Dedifferentiated amniotic fluid mesenchymal stem cell (primary cell): ENCODE measurements around the gene CCDC9B.

ENCODE experiments used
- DNase-seq: peaks from one replicate; pipeline ENCODE4 v3.0.0-alpha.2; 2016; ENCODE audit errors: extremely low spot score

Gene CCDC9B

DNA sequence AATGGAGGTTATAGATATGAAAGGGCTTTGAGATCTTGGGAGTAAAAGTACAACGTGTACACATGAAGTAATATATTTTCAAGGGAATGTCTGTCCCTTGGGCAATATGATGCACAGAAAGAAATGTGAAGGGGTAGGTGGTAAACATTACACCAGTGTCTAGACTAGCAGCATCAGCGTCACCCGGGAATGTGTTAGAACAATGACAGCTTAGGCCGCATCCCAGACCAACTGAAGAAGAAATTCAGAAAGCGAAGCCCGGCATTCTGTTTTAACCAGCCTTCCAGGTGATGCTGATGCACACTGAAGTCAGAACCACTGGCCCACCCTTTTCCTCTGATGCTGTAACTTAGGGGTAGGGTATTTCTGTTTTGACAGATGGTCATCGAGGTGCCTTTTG lies 10.9 kb downstream of the CCDC9B start:
- DNase-seq: no peak

DNA sequence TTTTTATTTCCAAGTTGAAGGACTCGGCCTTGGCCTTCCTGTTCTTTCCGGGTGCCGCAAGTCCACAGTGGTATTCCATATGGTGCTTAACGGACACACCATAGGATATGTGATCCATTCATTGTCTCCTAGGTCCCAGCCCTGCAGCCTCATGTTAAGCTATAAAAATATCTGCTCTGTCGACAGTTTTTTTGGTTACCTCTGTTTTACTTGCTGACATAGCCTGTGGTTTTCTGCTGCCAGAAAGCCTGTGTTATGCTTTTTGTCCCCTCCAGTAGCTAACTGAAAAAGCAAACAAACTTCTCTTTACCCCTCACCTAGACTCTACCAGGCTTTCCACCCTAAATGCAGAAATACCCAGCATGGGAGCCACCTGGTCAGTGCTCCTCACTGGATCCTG lies 12.0 kb downstream of the CCDC9B start:
- no peak for DNase-seq

DNA sequence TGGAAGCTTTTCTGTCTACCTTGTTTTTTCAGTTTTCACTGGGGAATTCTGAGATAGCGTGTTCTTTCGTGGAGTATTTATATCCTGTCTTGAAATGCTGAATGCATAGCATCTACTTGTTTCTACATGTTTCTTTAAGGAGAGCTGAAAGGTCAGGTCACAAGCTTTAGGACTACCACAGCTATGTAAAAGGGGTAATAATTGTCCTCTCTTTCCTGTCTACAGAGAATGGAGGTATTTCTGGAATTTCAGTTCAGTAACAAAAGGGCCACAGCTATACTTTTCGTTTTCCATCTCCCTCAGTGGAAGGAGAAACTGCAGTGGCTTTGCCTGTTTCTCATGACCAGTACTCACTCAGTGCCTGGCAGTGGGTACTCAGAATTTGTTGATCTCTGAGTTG lies 12.6 kb downstream of the CCDC9B start:
- DNase-seq: peak; percentile 22

DNA sequence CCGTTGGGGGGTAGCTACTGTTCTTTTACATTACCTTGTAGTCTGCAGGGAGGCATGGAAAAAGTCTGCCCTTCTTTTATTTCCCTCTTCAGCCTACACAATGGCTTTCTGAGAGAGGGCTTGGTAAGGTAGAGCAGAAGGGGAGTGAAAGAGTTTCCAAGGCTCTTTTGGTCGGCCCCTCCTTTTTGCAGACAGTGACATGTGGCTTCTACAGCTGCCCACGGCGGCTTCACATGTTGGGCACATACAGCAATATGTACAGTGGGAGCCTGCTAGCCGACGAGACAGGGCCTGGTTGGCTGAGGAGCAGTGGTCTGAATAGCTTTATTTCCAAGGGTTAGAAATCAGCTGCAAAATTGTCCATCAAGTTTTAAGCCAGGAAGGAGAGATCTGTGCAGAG lies 13.3 kb downstream of the CCDC9B start:
- no peak for DNase-seq

DNA sequence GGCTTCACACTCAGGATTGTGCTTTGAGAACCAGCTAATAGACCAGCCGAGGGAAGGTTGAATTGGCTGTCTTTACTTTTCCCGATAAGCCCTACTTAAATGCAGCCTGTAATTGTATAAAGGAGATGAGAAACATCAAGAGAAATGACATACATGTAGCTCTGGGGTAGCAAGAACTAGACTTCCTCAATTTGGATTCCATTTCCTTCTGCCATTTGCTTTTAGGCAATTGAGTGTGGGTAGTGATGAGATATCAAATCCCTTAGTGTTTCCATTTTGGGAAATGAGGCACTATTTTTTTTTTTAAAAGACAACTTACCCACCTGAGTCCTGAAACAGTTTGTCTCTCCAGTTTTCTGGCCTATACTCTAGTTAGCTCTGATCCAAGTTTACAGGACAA lies 15.0 kb downstream of the CCDC9B start:
- DNase-seq: no peak

DNA sequence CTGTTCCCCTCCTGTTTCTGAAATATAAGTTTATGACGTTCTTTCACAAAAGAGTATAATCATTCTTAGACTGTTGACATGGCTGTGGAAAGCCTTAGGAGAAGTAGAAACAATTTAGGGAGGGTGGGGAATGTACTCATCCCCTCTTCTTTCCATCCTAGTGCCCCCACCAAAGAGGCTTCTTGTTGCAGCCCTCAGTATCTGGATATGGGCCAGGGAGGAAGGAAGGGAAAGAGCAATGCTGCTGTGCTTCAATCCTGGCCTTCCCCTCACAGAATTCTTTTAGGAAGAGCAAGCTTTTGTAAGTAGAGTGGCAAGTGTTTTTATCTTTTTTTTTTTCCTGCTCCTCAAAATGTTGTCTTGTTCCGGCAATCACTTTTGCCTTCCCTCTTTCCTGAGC lies 15.6 kb downstream of the CCDC9B start:
- no peak for DNase-seq

DNA sequence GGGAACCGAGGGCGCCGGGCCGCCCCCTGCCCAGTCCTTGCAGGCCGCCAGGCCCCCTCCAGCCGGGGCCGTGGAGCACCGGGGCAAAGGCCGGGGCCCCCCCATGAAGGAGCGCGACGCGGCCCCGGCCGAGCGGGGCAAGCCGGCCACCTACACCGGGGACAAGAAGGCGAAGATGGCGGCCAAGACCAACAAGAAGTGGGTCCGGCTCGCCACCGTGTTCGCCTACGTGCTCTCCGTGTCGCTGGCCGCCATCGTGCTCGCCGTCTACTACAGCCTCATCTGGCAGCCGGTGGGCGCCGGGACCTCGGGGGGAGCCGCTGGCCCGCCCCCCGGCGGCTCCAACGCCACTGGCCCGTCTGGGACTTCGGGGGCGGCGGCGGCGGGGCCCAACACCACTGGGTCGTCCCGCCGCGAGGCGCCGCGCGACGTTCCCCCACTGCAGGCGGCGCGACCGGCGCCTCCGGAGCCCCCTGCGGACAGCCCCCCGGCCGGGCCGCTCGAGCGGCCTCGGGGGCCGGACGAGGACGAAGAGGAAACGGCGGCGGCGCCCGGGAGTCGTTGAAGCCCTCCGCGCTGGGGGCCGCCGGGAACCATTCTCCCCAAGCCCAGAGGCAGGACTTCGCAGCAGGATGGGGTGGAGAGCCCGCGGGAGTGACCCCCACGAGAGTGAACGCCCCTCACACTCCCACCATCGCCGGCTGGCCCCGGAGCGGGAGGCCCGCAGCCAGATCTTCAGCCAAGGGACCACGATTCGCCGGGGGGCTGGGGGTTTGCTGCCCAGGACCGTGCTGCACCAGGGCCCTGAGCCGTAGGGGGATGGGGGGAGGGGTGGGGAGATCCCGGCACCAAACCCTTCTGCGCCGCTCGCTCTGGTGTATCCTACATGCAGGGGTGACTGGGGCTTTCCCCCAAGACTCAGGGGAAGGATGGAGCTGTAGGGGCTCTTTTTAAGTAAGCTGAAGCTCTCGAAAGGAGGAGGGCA lies 16.5 kb downstream of the CCDC9B start:
- DNase-seq: no peak

GRCh38 chr15:40323239-40323952 lies 17.3 kb downstream of the CCDC9B start, which contains the start of gene INAFM2:
INAFM2 (plus strand) TSS chr15:40323692; CDS start chr15:40324056, 364 bp downstream.
- DNase-seq: peak; percentile 63

GRCh38 chr15:40322531-40323238 lies 18.1 kb downstream of the CCDC9B start:
- no peak for DNase-seq

DNA sequence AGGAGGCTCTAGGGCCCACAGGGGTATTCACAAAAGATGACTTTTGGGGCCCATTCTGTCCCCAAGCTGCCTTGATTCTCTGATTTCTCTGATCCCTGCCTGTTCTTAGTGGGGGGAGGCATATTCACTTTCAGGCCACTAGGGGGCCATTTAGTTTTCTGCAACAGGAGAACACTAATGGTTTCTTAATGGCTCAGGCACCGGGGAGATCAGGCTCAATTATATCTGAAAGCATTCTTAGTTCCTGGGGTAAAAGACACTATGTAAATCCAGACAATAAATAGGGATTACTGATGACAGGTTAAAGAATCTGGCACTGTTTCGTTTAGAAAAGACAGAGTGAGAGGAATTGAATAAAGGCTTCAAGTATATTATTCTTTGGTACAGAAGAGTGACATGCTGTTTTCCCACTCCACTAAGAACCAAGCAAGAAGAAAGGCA lies 19.8 kb downstream of the CCDC9B start:
- DNase-seq: peak; percentile 80

DNA sequence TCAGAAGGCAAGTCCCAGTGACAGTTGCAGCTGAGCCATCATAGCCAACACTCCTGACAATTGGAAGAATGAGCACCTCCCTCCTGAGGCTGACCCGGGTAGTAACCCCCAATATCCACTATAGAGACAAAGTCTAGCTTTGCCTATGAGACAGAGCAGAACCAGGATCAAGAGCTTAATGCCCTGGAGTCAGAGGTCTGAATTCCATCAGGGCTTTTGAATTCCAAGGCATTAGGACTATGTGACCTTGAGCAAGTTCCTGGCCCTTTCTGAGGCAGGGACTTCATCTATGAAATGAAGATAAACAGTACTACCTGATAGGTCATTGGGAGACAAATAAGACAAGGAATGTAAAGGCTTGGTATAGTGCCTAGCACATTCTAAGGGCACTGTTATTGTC lies 20.3 kb downstream of the CCDC9B start:
- DNase-seq: no peak

- no peak for DNase-seq
Observed at GRCh38 chr15:40317580-40317979, 23.2 kb downstream of the CCDC9B start.

DNA sequence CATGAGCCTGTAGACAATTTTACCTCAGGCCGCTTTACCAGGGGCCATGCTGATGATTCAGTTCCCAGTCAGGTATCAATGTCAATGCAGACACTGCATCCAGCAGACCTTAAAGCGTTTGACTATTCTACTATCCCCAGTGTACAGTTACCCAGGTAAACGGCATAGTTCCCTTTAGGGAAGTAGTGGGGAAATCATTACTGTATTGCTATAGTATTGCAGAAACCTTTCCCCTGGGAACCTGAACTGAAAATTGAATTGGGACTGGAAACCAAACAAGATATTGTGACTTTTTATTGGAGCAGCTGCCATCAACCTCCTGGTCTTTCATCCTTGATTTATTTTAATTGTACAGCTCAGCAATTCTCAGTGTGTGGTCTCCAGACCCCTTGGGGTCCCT lies 23.8 kb downstream of the CCDC9B start:
- no peak for DNase-seq

DNA sequence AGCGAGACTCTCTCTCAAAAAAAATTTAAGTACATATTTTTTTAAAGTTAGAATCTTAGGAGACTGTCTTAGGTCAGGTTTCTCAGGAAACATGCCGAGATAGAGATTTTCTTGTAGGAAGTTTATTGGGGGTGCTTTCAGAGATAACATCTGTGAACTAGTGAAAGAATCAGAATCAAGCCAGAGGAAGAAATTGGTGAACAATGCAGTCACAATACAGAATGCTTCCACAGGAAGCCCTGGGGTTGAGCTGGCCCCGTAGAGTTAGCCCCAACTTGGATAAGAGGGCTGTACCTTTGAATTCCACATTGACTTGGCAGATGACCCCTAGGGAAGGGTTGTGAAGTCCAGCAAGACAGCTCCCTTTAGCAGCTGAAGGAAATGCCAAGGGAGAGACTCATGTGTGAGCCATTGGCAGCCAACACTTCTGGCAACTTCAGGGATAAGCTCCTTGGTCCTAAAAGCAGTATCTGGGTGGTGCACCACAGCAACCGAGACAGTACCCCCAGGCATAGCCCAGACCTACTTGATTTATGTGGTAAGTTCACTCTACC lies 25.9 kb downstream of the CCDC9B start:
- DNase-seq: no peak

DNA sequence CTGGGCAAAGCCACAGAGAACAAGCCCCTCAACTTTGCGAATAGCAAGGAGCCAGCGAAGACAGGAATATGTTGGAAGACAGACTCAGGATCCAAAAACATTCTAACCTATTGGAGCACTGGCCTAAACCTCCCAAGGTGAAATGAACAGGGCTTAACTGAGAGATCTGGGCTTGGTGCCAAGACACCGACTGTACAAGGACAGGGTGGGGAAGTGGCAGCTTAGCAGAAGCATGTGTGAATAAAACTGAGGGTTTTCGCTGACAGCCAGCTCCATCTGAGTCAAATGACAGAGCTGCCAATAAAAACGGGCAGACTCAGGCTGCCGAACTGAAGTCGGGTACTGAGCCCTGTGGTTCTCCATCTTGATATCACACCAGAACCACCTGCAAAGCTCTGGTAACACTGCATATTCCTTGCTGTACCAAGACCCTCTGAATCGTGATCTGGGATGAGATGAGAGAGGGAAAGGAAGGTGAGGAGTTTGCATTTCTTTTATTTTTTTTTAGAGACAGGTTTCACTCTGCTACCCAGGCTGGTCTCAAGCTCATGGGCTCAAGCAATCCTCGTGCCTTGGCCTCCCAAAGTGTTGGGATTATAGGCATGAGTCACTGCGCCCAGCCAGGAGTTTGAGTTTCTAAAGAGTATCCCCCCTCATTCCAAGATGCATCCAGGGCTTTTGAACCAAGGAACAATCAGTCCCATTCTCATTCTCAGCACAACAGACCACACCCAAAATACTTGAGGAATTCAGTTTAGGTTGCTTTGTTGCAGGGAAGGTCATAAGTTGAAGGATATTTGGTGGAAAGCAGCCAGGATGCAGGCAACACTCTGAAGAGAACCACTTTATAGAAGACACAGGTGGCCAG lies 27.0 kb downstream of the CCDC9B start:
- no peak for DNase-seq

DNA sequence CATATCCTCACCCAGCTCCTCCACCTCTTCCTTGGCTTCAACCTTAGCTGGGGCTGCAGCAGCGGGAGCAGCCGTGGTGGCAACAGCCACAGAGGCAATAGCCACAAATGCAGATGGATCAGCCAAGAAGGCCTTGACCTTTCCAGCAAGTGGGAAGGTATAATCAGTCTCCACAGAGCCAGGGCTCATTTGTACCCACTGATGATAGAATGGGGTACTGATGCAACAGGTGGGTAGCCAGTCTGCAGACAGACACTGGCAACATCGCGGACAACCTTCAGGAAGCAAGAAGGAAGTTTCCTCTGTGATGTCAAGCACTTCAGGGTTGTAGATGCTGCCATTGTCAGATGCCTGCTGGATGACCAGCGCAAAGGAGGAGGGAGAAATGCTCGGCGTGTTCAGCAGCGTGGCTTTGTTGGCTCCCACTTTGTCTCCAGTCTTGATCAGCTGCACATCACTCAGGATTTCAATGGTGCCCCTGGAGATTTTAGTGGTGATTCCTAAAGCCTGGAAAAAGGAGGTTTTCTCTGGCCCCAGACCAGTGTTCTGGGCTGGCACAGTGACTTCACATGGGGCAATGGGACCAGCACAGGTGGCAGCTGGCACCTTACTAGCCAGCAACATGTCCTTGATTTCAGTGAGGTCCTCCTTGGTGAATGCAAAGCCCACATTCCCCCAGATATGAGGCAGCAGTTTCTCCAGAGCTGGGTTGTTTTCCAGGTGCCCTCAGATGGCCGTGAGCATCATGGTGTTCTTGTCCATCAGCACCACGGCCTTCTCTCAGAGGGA lies 28.2 kb downstream of the CCDC9B start:
- no peak for DNase-seq

DNA sequence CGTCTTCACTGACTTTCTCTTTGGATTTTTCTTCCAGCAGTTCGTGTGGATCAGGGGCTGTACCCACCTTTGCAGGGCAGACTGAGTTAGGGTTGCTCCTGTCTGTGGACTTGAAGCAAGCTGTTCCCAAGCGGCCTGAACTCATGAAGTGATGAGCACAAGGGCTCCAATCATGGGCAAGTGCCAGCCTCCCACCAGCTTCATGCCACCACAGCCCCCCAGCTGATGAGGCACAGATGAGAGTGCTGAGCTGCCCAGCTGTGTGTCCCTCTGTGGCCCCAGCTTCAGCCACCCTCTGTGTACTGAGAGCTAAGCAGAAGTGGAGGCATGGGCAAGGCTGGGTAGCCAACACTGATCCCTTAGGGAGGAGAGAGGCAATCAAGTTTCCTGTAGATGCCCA lies 29.7 kb downstream of the CCDC9B start:
- DNase-seq: no peak

DNA sequence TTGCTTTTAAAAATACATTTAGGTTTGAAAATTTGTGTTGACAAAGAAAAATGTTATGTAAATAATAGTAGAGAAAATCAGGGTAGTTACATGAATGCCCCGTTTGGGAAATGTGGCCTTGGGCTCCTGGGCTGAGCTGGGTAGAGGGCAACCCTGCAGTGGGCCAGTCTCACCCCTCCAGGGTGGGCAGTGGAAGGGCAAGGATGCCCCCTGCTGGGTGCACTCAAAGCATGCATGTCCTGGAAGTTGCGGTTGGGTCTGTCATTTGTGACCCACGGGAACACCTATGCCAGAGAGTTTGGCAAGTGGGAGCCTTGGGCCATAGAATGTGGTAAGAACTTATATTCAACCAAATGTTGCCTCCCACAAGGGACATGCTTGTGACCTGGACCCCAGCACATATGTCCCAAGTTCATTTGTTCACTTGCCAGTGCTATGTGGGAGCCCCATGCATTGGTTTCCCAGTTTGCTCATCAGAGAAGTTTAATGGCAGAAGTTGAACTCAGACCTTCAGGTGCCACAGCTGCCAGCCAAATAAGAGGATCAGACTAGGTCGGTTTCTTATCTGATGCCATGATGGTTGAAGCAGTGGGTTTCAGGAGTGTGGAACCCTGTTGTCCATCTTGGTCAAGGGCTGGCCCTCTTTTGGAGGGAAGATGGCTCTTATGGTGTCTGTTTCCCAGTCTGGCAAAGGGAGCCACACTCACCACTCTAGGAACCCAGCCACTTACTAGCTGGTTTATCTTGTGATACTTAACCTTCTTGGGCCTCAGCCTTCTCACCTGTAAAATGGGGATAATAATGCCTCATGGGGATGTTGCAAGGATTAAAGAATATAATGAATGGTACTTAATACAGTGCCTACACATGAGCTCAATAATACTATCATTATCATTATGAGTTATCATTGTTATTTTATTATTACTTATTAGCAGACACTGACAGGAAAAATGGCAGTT lies 30.5 kb downstream of the CCDC9B start:
- DNase-seq: no peak

DNA sequence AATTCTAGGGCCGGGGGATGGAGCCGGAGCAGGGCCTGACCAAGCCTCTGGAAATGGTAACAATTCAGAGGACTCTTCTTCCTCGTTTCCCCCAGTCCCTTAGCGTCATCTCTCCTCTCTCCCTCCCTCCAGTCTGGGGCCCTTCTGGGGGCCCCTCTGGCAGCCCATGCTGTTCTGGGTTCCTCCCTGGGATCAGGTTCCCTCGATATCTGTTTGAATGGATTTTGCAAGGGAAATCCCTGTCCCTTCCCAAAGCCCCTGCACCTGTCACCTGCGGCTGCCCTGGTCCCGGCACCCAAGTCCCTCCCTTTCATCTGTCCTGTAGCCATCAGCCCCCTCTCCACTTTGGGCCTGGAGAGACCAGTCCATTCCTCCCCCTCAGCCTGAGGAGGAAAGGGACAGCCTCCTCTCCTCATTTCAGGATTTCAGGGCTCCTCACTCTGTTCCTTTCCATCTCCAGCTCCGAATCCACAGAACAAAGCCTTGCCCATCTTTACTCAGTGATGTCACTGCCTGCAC lies 31.3 kb downstream of the CCDC9B start:
- DNase-seq: no peak
